NT2/D1 (cell line): ENCODE measurements around the gene TMEM125.

Source experiments
- SUZ12 ChIP-seq: IDR thresholded peaks from 2 replicates; pipeline ENCODE4 v1.6.1; 2011; ENCODE audit not compliant: insufficient read length, insufficient read depth; ENCODE audit errors: extremely low read depth
- YY1 ChIP-seq: IDR thresholded peaks from 2 replicates; pipeline ENCODE4 v1.6.1; 2011; ENCODE audit not compliant: insufficient read length, insufficient read depth
- ZNF274 ChIP-seq: IDR thresholded peaks from 2 replicates; pipeline ENCODE4 v1.6.1; 2011; ENCODE audit warnings: mild to moderate bottlenecking, low read depth, low read length

DNA sequence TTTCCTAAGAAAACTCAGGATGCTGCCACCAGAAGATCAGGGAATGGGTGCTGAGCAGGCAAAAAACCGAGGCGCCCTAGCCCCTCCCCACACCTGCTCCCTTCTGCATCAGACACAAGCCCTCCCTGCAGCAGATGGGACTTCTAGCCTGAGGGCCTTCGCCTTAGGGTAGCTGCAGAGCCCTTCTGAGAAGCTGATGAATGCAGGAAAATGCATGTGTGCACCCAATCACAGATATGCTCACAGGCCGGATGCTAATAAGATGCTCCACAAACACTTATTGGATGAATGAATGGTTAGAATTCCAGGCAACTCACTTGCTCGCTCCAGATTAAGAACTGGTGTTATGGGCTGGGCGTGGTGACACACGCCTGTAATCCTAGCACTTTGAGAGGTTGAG is 22.4 kb downstream of the TMEM125 start:
- TF ChIP-seq SUZ12 (no peak), YY1 (no peak), ZNF274 (no peak)
